ENCODE results near the gene RPL22.

Gene RPL22

DNA sequence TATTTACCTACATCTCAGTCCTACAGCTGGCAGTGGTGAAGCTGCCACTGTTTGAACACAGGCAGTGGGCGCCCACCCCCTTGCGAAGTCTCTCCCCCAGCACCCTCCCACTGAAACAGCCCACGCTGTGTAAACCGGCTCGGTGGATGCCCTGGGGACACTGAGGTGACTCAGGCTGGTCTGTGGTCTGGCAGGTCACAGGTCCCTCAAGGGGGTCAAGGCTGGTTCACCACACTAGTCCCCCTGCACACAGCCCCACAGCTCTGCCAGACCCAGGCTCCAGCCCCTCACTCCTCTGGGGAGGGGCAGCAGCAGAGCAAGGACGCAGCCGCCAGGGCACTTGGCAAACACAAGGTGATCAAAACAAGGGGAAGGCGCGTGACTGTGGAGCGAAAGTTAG lies 26.8 kb downstream of the RPL22 start:
- TF ChIP-seq SIN3A (IDR thresholded peaks at IDR 0.05; ENCODE audit: borderline replicate concordance, insufficient read depth, low read length) (no peak), POLR2AphosphoS5 (IDR thresholded peaks at IDR 0.05; ENCODE audit: low read depth, low read length) (no peak), FOXP2 (optimal IDR thresholded peaks at IDR 0.05; ENCODE audit: borderline replicate concordance, extremely low read depth, extremely low read length, insufficient read depth) (no peak), REST (IDR thresholded peaks at IDR 0.05; ENCODE audit: insufficient read depth in 1 of 2, low read depth in 2 of 2, low read length in 2 of 2) (no peak), TAF1 (IDR thresholded peaks at IDR 0.05; ENCODE audit: borderline replicate concordance, insufficient read depth, low read length) (no peak)

DNA sequence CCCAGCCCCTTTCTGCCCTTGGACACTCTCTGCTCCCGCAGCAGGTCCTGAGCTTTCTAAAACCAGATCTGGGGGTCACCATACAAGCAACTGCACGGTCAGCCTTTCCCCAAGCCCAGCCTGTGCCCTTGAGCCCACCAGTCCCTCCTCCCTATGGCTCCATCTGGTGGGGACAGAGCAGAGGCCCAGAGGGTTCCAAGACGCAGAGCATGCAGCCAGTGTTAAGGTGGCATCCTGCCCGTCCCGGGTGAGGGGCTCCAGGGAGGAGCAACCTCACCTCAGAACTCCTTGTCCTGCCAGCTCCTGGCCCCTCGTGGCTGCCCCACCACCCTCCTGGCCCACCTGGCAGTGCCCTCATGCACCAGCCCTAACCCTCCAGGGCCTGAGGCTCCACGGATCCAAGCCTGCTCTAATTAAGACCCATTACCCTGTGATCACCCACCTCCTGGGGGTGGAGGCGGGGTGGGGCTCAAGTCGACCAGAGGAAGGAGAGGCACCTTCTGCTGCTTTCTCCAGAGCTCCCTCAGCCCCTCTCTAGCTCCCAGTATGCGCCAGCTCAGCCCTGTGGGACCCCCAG lies 27.8 kb downstream of the RPL22 start:
- TF ChIP-seq POLR2AphosphoS5 (IDR thresholded peaks at IDR 0.05; ENCODE audit: low read depth, low read length), result no peak
- peak in 1 of 2 experiments; percentile 53; a peak in 1 of 4 replicates for TF ChIP-seq REST (IDR thresholded peaks at IDR 0.05; ENCODE audit: insufficient read depth in 1 of 2, low read depth in 2 of 2, low read length in 2 of 2)

DNA sequence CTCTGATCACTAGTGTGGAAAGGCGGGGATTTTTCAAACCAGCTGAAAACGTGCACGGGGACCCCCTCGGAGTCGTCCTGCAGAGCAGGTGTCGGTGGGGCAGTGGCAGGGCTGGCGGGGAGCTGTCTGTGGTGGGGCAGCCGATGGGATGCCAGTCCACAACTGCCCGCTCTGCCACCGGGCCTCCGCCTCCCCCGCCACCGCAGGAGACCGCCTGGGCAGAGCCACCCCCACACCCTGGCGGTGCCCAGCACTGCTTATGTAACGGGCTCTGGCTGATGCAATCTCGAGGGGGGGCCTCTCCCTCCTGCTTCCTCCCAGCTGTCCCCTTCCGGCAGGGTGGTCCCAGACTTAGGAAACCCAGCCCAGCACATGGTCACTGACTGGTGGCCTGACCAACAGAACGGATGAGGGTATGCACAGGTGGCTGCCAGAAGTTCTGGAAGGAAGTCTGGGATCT lies 28.6 kb downstream of the RPL22 start:
- no peak for TF ChIP-seq FOXP2 (optimal IDR thresholded peaks at IDR 0.05; ENCODE audit: borderline replicate concordance, extremely low read depth, extremely low read length, insufficient read depth)
- no peak for TF ChIP-seq SIN3A (IDR thresholded peaks at IDR 0.05; ENCODE audit: borderline replicate concordance, insufficient read depth, low read length)
- no peak for TF ChIP-seq REST (IDR thresholded peaks at IDR 0.05; ENCODE audit: insufficient read depth in 1 of 2, low read depth in 2 of 2, low read length in 2 of 2)
- no peak for TF ChIP-seq TAF1 (IDR thresholded peaks at IDR 0.05; ENCODE audit: borderline replicate concordance, insufficient read depth, low read length)
- TF ChIP-seq POLR2AphosphoS5 (IDR thresholded peaks at IDR 0.05; ENCODE audit: low read depth, low read length), result no peak

DNA sequence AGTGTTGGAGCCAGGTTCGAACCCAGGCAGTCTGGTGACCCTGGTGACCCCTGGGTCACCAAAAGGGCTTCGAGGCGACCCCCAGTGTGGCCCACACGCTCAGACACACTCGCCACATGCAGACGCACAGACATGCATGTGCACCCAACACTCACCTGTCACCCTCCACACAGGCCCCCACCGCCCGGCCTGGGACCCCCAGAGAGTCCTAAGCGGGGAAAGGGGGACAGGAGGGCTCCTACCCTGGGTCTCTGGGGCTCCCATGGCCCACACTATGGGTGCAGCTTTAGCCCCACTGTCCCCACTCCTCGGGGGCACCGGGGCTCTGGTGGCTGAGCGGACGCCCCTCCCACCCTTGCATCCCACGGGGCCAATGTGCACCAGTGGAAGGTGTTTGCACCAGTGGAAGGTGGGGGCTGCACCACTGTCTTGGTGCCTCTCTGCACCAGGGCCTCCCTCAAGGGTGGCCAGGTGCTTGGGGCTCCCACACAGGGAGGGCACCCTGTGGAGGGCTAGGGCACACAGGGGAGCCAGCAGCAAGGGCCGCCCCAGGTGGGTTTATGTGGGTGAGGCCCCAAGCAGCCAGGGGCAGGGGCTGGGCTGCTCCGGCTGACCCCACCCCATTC lies 29.2 kb downstream of the RPL22 start:
- TF ChIP-seq POLR2AphosphoS5 (IDR thresholded peaks at IDR 0.05; ENCODE audit: low read depth, low read length) (no peak), SIN3A (IDR thresholded peaks at IDR 0.05; ENCODE audit: borderline replicate concordance, insufficient read depth, low read length) (no peak), FOXP2 (optimal IDR thresholded peaks at IDR 0.05; ENCODE audit: borderline replicate concordance, extremely low read depth, extremely low read length, insufficient read depth) (no peak), TAF1 (IDR thresholded peaks at IDR 0.05; ENCODE audit: borderline replicate concordance, insufficient read depth, low read length) (no peak), REST (IDR thresholded peaks at IDR 0.05; ENCODE audit: insufficient read depth in 1 of 2, low read depth in 2 of 2, low read length in 2 of 2) (no peak)

Measured in PFSK-1 (cell line).